ENCODE measurements around the gene DLL1.

DNA sequence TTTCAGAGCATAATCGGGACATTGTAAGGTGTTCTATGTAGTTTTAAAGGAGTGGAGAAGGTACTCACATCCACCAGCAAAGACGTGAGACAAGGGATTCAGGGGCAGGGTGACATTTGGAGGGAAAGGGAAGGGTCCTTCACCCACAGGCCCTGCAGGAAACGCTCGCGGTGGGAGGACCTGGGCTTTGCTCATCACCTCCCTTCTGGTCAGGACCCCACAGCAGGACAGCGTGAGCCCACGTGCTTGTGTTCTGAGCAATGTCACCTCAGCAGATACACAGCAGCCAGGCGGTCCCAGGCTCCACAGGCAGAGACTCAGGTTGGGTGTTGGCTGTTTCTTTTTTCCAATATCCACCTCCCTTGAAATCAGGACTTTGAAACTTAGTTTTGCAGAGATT lies 27.5 kb downstream of the DLL1 start:
- no peak for TF ChIP-seq CTCF (IDR thresholded peaks at IDR 0.05)
- no peak for TF ChIP-seq POLR2A (IDR thresholded peaks at IDR 0.05)

All from body of pancreas (tissue), 4 donors.